ENCODE measurements around the gene CNTNAP2.
"Not testable (repeated sequence)": the region's sequence is repeated elsewhere in the genome, so short reads cannot be mapped to it uniquely, and the experiment has no call there.

Gene CNTNAP2

DNA sequence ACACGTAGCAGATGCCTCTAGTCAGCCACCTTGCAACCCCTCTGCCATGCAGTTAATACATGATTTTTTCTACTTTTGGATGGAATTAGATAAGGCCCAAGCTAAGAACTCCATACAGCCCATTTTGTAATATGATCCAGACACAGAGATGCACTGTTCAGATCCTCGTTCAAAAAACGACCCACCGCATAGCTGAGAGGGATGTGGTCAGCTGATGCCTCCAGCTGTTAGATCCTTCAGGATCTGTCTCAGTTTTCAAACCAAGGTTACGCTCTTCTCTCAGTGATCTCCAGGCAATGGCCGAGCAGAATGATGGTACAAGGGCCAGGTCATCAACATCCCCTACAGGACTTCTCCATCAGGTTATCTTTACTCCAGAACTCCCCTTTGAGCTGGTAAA lies 1592.3 kb downstream of the CNTNAP2 start:
- no peak for DNase-seq

DNA sequence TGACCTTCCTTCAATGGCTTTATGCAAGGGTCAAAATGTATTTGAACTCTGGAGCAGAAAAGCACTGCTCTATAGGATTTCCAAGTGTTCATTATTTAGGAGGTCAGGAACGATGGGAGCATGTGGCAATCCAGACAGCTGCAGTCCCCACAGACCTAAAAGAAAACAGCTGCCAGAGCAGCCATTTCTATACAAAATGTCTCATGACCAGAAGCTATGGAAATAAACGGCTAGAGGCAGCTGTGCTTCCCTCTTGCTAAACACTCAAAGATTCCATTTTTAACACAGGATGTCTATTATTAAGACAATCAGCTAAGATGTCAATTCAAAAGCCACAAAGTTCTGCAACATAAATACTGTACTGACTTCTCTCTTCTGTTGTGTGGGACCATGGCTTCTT lies 1594.8 kb downstream of the CNTNAP2 start:
- no peak for DNase-seq

DNA sequence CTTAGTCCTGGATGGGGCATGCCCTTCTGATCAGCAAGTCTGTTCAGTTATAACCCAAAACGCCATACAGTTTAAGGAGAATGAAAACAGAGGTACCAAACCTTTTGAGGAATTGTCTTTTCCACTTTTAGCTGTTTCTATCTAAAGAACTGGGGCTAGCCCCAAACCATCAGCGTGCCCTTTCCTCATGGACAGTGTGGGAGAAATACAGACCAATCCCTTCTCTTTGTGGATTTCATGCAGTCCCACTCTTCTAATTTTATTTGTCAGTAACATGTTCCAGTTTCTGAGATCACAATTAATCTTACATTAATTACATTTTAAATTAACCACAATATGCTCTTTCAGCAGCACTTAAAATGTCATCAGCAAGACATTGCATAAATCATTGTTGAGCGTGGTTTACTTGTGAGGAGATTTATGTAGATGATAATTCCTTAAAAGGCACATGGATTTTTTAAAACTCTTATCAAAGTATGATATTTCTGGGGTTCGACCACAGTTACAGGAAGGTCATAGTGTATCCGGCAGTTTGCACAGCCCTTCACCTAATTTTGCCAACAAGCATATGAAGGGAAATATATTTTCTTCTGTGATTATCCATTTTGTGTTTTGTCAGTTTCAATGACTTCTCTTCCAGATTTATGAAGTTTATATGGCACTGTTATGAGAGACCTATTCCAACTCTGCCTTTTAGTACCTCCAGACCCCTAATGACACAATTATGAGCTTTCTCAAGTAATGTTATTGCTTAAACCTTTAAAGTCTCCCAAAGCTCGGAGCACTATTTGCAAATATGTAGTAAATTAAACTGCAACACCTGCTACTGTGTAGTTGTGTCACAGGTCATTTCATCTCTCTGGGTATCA lies 1605.6 kb downstream of the CNTNAP2 start:
- DNase-seq, result no peak

DNA sequence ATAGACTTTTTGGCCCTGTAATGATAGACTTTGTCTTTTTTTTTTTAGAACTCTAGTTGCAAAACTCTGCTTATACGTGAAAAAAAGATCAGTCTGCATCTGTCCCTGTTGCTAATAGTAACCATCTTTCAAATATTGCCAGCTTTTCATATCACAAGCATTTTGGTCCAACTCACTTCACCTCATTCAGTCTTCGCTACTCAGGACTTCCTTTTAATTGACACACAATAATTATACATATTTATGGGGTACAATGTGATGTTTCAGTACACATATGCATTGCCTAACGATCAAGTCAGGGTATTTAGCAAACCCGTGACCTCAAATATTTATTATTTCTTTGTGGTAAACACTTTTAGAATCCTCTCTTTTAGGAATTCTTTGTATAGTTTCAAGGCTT lies 1606.9 kb downstream of the CNTNAP2 start:
- DNase-seq, result no peak

DNA sequence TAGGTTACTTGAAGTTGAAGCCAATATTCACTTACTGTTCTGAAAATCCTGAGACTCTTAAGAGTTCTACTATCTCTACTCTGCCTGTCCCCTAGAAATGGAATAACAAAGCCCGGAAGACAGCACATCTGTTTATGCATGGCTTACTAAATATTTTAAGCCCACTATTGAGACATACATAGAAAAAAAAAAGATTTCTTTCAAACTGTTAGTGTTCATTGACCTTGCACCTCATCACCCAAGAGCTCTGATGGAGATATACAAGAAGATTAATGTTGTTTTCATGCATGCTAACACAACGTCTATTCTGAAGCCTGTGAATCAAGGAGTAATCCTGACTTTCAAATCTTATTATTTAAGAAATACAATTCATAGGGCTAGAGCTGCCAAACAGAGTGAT lies 1614.7 kb downstream of the CNTNAP2 start:
- no peak for DNase-seq

DNA sequence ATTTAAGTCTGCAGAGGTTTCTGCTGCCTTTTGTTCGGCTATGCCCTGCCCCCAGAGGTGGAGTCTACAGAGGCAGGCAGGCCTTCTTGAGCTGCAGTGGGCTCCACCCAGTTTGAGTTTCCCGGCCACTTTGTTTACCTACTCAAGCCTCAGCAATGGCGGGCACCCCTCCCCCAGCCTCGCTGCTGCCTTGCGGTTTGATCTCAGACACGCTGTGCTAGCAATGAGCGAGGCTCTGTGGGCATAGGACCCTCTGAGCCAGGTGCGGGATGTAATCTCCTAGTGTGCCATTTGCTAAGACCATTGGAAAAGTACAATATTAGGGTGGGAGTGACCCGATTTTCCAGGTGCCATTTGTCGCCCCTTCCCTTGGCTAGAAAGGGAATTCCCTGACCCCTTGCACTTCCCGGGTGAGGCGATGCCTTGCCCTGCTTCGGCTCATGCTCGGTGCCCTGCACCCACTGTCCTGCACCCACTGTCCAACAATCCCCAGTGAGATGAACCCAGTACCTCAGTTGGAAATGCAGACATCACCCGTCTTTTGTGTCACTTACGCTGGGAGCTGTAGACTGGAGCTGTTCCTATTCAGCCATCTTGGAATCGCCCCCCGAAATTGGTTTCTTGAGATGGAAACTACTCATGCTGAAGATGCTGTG lies 1621.1 kb downstream of the CNTNAP2 start:
- not testable (repeated sequence) for DNase-seq

GRCh38 chr7:147742301-147742700 lies 1625.7 kb downstream of the CNTNAP2 start:
- DNase-seq, result no peak

DNA sequence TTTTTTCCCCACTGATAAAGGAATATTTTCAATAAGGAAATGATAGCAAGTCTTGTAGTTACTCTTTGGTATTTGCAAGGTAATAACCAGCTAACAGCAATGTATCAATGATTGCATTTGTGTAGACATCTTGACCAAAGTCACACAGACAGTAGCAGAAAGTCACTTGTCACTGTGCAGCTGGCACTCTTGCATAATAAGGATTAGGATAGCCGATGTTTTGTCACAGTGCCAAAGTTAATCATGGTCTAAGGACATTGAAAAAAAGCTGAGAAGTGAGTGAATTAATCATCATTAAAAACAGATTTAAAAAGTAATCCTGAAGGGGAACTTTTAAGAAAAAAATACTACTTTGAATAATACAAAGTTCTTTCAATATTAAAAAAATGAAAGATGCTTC lies 1639.7 kb downstream of the CNTNAP2 start:
- DNase-seq, result no peak

DNA sequence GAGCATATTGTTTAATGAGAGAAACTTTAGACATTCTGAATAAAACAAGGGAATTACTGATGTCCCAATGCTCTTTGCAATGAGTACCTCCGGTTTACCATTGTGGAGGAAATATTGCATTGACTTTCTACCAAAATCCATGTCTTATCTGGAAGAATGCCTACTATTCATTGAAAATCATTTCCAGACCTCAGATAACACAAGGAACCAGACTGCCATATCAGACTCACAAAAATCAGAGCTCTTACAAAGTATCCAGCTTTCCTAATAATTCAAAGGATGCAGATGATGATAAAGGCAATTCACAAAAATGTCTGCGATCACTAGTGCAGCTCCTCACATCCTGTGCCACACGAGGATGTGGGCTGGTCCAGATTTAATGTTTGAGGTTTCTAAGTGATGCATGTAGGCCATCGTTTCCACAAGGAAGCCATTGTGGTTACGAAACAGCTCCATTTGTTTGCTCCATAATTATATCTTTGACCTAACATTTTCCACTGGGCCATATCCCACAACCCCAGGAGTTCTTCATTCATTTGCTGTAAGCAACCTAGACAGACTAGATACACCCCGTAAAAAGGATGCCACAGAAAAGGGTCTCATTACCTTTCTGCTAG lies 1642.8 kb downstream of the CNTNAP2 start:
- DNase-seq, result no peak

GRCh38 chr7:147765301-147765700 lies 1648.7 kb downstream of the CNTNAP2 start:
- no peak for DNase-seq

DNA sequence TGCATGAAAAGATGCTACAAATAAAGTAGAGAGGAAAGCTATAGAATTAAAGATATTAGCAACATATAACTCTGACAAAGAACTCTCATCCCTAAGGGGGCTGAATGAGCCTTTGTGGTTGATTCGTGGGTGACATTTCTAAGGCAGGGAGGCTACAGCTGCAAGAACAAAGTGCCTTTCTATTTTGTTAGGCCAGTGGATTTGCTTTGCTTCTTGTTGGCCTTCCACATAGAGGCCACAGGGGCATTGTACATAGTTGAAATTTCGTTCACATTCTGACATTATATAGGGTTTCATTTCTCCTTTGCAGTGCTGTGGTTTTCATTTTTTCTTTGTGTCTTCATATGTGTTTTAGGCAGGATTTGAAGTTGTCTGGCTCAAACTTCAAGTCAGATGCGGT lies 1654.7 kb downstream of the CNTNAP2 start:
- DNase-seq, result no peak

- DNase-seq, result no peak
Measured at GRCh38 chr7:147774461-147774860, 1657.9 kb downstream of the CNTNAP2 start.

- DNase-seq, result peak; percentile 13
Measured at GRCh38 chr7:147775516-147776284, 1659.1 kb downstream of the CNTNAP2 start.

DNA sequence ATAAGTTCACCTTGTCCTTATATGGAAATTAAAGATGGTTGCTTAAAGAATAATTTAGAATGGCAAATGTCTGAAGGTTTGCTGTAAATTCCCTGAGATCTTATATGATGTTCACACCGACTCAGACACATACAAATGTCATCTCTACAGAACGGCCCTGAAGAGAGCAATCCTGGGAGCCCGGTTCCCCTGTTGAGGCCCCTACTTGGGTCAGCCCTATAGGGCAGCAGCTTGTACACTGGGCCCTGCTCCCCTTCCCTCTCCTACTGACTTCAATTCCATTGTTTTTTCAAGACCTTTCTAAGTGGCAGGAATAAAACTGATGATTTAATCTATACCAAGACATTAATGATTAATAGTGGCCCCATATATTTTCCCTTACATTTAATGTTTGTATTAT lies 1660.7 kb downstream of the CNTNAP2 start:
- DNase-seq, result no peak

DNA sequence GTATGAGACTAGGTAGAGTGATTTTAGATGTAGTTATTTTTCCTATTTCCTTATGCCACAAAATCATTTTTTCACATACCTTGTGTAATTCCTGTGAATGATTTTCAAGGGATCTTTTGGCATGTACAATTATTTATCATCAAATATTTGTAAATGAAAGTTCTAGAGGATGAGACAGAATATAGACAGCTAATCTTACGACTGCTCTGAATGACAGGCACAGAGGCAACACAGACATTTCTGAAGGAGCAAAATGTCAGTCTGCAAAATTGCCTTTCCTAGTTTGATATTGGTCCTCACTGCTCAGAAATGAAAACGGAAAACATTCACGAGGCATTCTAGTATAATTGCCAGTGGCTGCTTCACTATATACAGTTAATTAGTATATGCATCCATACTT lies 1663.3 kb downstream of the CNTNAP2 start:
- DNase-seq, result no peak

- DNase-seq, result no peak
Measured at GRCh38 chr7:147796581-147796980, 1680.0 kb downstream of the CNTNAP2 start.

DNA sequence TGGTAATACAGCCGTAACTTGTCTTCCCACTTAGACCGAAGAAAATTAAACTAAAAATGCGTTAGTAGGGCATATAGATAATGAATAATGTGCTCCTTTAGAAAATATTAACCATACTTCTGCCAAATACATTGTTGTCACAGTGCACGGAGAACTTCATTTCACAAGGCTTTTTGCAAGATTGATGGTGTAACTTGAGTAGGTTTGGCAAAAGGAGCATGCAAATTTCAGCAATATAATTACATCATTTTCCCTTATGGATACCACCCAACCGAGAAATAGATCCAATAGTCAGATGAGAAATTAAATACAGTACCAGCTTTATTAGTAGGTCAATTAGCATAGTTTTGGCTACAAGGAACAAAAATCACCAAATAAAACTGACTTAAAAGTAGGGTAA lies 1681.4 kb downstream of the CNTNAP2 start:
- DNase-seq, result no peak

- not testable (repeated sequence) for DNase-seq
Measured at GRCh38 chr7:147801762-147802161, 1685.2 kb downstream of the CNTNAP2 start.

- no peak for DNase-seq
Measured at GRCh38 chr7:147803151-147803550, 1686.5 kb downstream of the CNTNAP2 start.

DNA sequence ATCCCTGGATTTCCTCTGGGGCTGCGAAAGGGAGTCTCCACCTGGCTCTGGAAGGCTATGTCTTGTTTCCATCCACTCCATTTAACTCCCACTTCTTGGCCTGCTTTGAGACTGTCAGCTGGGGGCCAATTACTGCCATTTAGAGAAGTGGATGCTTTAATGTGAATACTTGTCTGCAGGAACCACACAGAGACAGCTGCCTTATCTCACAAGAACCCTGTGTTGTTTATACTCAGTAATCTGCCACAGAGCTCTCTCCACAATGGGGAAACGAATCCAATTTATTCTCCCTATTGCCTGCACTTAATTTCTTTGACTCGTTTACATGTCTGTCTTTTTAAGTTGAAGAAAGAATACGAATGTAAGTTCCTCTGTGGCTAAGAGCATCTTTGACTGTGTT lies 1687.0 kb downstream of the CNTNAP2 start:
- no peak for DNase-seq

DNA sequence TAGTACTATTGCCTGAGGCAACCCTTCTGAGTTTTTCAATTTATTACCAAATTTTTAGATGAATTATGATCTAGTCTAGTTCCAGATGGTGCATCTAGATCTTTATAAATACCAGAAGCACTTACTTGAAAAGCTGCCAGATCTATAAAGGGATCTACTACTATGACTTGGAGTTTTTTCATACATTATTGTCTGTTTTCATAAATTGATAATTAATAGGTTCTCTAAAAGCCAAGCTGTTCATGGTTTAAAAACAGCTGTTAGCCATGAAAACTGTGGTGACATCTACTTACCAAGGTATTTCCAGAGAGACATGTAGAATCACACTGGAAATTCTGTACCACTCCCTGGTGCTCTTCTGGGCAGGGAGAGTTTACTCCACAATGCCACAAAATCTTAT lies 1687.4 kb downstream of the CNTNAP2 start:
- no peak for DNase-seq

DNA sequence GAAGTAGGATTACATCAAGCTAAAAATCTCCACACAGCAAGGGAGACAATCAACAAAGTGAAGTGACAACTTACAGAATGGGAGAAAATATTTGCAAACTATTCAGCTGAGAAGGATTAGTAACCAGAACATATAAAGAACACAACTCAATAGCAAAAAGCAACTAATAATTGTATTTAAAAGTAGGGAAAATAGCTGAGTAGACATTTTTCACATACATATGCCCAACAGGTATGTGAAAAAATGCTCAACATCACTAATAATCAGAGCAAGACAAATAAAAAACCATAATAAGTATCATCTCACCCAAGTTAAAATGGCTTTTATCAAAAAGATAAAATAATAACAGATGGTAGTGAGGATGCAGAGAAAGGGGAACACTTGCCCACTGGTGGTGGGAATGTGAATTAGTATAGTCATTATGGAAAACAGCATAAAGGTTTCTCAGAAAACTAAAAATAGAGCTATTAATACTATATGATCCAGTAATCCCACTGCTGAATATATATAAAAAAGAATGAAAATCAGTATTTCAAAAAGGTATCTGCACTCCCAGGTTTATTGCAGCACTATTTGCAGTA lies 1689.5 kb downstream of the CNTNAP2 start:
- DNase-seq, result no peak

GRCh38 chr7:147809786-147810185 lies 1693.2 kb downstream of the CNTNAP2 start:
- DNase-seq, result no peak
